GM19099 (cell line): ENCODE measurements around the gene CHCHD5.
A peak's percentile ranks its signal among the peaks of the same experiment; 100 is the strongest.

Experiments
- POLR2A ChIP-seq: IDR thresholded peaks from 3 replicates; pipeline ENCODE4 v1.6.1; 2011; ENCODE audit warnings: low read depth; ENCODE audit not compliant: insufficient read length; ENCODE audit errors: extremely low read depth

Gene CHCHD5

DNA sequence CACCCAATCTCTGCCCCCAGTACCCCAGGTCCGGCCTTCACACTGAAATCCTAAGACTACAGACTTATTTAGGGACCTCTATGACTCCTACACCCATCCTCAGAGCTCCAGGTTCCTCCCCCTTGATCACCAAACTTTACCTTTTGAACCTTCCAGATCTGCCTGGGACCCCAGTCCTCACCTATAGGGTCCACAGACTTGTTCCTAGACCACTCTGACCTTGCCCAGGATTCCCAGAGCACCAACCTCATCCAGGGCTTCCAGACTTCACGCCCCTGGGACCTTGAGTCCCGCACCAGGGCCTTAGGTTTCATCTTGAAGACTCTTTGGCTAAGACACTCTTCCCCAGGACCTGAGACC lies 462 bp downstream of the CHCHD5 start:
- TF ChIP-seq POLR2A = peak; percentile 12

DNA sequence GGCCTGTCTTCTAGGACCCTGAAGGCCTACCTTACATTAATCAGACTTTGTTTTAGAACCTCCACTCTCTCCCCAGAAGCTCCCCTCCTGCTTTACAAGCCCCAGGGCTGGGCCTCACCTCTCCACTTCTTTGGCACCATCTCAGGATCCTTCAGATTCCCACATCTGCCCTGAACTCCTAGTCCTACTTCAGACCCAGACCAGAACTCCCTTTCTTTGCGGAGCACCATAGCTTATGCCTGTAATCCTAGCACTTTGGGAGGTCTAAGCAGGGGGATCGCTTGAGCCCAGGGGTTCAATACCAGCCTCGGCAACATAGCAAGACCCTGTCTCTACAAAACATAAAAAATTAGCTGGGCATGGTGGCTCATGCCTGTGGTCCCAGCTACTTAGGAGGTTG lies 991 bp downstream of the CHCHD5 start:
- no peak for TF ChIP-seq POLR2A

DNA sequence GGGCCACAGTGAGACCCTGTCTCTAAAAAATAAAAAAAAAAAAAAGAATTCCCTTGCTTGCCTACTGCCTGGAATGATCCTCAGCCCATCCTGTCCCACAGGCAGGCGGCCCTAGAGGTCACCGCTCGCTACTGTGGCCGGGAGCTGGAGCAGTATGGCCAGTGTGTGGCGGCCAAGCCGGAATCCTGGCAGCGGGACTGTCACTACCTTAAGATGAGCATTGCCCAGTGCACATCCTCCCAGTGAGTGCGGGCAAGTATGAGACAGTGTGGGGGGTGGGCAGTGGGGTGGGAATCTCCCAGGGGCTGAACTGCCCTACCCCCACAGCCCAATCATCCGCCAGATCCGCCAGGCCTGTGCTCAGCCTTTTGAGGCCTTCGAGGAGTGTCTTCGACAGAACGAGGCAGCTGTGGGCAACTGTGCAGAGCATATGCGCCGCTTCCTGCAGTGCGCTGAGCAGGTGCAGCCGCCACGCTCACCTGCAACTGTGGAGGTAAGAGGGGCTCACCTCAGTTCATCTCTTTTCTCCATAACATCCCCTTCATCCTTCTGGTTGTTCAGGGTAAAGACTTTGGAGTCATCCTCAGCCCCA lies 1.6 kb downstream of the CHCHD5 start:
- no peak for TF ChIP-seq POLR2A

DNA sequence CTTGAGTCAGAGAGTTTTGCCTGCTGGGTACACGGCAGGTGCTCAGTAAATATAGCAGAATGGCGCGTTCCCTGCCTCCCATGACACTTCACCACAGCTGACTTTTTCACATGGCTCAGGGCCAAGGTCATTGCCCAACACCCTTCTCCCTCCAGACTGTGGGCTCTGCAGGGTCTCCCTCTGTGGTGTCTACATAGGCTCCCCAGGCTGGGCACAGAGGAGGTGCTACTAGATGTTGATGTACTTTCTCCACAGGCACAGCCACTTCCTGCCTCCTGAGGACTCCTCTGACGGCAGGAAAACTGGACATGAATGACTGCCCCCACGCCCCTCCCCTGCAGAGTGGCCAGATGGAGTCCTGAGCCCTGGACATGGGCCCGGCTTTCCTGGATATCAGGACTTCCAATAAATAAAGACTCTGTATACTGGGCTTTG lies 4.2 kb downstream of the CHCHD5 start:
- no peak for TF ChIP-seq POLR2A

DNA sequence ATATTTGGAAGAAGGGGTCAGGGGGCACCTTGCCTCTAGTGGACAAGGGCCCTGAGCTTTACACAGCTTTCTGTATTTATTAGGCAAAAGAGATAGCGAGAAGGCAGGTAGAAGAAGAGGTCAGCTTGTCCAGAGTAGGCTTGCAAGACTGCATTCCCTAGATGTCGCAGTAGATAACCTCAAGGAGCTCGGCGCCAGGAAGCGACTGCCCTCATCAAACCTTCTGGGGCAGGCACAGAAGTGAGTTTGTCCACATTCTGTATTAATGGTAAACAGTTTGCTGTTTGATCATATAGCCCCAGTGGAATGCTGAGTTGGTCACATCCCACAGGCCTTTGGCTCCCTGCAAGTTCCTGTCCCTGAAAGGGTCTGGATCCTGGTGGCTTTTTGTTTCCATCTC lies 7.0 kb downstream of the CHCHD5 start:
- no peak for TF ChIP-seq POLR2A

DNA sequence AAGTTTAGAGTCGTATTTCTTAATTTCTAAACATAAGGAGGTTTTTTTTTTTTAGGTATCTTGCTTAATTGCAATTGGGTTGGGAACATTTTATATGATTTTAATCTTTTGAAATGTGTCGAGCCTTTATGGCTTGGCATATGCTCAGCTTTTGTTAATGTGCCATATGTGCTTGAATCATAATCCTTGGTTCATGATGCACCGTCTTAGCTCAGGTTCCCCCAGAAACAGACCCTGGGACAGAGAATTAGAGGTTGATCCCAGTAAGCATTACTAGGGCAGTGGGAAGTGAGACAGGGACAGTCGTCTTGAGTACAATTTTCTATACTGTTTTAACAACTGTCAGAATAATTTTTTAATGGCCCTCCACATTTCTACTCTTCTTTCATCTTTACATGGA lies 9.3 kb downstream of the CHCHD5 start:
- no peak for TF ChIP-seq POLR2A

DNA sequence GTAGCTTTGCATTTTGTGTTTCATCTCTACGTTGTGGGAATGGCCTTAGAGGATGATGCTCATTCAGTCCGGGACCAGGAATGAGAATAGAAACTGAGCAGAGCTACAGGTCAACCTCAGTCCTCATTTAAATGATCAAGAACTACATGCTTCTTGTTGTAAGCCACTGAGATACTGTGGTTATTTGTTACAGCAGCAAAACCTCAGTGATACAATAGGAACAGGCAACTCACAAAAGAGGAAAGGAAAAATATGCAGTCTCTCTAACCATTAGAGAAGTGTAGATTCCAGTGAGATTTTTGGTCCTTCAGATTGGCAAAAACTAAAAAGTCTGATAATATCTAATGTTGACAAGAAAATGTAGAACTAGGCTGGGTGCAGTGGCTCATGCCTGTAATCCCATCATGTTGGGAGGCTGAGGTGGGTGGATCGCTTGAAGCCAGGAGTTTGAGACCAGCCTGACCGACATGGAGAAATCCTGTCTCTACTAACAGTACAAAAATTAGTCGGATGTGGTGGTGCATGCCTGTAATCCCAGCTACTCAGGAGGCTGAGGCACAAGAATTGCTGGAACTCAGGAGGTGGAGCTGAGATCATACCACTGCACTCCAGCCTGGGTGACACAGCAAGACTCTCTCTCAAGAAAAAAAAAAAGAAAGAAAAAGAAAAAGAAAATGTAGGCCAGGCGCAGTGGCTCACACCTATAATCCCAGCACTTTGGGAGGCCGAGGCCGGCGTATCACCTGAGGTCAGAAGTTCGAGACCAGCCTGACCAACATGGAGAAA lies 13.3 kb downstream of the CHCHD5 start:
- TF ChIP-seq POLR2A = no peak

DNA sequence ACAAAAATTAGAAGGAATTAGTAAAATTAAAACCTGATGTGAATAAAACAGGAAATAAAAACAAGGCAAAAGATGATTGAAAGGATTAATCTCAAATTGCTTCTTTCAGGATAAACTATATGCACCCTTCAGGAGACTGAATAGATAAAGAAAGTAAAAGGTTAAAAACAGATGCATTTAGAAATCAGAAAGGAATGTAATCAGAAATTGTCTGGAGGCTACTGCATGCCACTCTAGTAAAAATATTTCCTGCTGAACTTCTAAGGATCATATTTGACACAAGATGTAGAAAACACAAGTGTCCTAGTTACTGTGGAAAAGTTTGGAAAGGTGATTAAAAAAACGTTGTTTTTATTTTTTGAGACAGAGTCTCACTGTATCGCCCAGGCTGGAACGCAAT lies 16.2 kb downstream of the CHCHD5 start:
- TF ChIP-seq POLR2A = no peak

DNA sequence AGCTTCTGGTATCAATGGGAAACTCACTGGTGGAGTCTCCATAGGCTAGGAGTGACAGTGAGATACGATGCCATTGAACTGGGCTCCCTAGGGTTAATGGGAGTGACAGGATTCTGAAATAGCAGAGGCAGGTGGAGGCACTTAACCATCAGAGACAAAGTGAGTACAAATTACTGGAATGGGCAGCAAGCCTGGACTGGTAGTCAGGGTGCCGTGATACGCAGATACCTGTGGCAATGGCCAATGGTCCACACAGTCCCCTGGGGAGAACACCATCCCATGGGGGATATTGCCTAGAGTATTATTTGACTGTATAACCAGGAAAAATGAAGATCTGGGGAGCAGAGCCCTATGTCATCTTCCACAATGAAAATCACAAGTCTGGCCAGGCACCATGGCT lies 17.3 kb downstream of the CHCHD5 start:
- no peak for TF ChIP-seq POLR2A

DNA sequence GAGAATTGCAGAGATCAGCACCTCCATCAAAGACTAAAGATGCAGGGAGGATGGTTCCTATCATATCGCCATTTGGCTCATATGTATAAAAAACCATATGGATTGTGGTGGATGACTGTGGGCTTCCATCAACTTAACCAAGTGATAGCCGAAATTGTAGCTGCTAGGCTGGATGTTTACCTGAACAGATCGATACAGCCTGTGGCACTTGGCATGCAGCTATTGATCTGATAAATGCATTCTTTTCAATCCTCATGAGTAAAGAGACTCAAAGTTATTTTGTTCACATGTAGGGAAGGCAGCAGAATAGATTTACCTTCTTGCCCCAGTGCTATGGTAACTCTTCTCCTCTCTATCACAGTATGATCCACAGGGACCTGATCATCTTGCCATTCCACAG lies 18.5 kb downstream of the CHCHD5 start:
- no peak for TF ChIP-seq POLR2A

DNA sequence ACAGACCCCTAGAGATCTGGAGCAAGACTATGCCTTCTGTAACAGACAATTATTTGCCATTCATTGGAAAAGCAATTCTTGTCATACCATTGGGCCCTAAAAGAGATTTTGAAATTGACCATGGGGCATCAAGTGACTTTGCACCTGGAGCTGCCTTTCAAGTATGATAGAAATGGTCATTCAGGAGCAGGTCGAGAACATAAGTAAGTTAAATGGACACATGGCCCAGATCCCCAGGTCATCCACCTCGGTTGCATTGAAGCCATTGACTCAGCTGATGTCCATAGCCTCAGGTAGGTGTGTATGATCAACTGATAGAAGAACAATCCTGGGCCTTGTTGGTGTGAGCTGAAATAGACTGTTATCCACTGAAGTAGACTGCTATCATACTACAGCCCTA lies 19.3 kb downstream of the CHCHD5 start:
- no peak for TF ChIP-seq POLR2A

DNA sequence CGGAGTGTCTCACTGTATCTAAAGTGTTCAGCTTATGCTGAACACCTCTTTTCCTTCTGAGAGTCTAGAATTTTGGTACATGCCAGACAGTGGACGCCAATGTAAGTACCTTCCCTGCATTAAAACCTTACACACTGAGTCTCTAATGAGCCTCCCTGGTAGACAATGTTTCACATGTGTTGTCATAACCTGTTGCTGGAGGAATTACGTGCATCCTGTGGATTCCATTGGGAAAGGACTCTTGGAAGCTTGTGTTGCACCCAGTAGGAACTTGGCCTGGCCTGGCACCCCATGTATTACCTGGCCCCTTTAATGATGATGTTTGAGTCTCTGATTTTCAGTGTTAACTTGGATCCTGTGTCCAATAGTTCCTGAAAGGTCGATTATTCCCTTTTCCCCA lies 20.5 kb downstream of the CHCHD5 start:
- no peak for TF ChIP-seq POLR2A

DNA sequence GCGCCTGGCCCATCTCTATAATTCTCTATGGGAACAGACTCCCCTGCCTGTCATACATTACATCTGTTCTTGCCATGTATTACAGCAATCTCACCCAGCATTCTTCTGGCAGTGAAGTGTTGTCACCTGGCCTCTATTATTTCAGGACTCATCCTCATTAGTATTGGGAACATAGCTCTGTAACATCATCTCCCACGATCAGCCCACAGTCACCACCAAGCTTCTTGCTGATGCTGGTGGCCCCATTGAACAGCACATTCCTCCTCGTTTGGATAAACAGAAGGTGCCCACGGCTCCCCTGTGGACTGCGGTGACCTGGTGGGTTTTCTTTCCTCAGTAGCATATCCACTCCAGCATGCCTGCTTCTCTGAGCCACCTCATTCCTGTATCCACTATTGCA lies 21.5 kb downstream of the CHCHD5 start:
- no peak for TF ChIP-seq POLR2A

DNA sequence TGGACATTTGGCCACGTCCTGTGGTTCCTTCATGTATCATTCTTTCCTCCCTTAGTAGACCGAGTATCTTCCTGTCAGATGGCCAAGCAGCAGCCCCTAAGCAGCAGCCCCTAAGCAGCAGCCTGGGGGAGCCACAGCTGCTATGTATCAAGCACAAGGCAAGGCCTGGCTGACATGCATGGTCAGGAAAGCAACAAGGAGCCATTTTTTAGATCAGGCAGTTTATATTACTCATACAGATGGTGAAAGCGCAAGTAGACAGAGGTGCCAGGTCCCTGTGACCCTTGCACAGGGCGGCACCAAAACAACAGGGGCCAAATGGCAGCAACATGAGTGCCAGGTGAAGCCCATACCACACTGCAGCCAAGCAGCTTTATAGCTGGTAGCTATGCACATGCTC lies 22.1 kb downstream of the CHCHD5 start:
- TF ChIP-seq POLR2A = no peak

DNA sequence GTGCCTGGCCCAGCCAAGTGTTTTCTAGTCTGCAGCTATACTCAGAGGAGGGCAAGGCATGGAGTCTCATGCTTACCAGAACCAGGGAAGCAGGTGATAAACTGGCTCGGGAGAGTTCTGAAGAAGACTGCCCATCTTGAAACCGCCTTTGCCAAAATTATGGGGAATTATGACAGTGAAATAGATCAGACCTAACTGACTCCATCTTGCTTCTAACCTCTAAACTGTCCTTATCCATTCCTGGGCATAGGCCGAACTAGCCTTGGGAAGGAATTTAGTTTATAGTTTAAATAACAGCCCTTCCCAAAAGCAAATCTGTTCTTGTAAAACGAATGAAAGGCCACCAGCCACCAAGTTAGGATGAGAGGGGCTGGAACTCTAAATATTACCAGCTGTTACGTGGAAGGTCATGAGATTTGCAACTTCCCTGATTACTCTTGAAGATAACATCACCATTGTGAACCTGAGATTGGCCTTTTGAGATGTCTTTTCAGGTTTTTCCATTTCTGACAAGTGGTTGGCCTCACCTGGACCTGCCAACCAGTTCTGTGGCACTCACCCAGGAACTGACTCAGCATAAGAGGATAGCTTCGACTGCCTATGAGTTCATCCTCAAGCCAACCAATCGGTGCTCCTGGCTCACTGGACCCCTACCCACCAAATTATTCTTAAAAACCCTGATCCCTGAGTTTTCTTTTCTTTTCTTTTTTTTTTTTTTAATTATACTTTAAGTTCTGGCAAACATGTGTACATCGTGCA lies 23.4 kb downstream of the CHCHD5 start:
- no peak for TF ChIP-seq POLR2A
